22Rv1 (cell line): ENCODE data around the gene IPO7.

Experiments used
- ZFX ChIP-seq: fragments of 450-650 bp; IDR thresholded peaks from 2 replicates; pipeline ENCODE4 v1.6.1; 2017; ENCODE audit warnings: antibody characterized with exemption, borderline replicate concordance
- TF ChIP-seq, protein P1 (sequence below): fragments of 450-650 bp; IDR thresholded peaks from 2 replicates; pipeline ENCODE4 v1.5.1; 2017; ENCODE audit warnings: mild to moderate bottlenecking

GRCh38 chr11:9367551-9367950, 16.9 kb upstream of the IPO7 start:
- TF ChIP-seq, protein P1, sequence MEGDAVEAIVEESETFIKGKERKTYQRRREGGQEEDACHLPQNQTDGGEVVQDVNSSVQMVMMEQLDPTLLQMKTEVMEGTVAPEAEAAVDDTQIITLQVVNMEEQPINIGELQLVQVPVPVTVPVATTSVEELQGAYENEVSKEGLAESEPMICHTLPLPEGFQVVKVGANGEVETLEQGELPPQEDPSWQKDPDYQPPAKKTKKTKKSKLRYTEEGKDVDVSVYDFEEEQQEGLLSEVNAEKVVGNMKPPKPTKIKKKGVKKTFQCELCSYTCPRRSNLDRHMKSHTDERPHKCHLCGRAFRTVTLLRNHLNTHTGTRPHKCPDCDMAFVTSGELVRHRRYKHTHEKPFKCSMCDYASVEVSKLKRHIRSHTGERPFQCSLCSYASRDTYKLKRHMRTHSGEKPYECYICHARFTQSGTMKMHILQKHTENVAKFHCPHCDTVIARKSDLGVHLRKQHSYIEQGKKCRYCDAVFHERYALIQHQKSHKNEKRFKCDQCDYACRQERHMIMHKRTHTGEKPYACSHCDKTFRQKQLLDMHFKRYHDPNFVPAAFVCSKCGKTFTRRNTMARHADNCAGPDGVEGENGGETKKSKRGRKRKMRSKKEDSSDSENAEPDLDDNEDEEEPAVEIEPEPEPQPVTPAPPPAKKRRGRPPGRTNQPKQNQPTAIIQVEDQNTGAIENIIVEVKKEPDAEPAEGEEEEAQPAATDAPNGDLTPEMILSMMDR = no peak
- no peak for TF ChIP-seq ZFX
